HCEC 1CT (cell line): ENCODE results near the gene MSL3B.
A peak's percentile ranks its signal among the peaks of the same experiment; 100 is the strongest.
"Not testable (repeated sequence)": the region's sequence is repeated elsewhere in the genome, so short reads cannot be mapped to it uniquely, and the experiment has no call there.

Experiments
- DNase-seq: peaks from one replicate; pipeline ENCODE4 v3.0.0-alpha.2; 2017

Gene MSL3B

DNA sequence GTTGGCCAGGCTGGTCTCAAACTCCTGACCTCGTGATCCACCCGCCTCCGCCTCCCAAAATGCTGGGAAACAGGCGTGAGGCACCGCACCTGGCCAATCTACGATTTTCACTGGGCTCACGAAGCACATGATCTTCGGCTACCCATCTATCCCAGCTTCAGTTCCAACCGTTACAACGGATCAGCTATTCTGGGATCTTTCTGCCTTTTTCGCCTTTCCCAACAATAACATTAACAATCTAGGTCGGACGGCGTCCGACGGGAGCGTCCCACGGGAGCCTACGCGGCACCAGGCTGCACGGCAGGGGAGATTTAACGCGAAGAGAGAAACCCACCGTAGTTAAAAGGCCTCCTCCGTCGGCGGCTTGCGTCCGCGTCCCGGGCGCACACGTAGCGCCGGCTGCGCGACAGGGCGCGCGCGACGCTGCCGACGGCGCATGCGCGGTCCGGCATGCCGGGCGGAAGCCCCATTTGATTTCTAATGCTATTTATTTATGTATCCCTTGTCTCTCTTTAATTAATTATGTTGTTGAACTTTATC is at the start of gene MSL3B:
MSL3B (minus strand) TSS at position 394 of the 540 bp plus-strand sequence.
- DNase-seq = peak; percentile 46

DNA sequence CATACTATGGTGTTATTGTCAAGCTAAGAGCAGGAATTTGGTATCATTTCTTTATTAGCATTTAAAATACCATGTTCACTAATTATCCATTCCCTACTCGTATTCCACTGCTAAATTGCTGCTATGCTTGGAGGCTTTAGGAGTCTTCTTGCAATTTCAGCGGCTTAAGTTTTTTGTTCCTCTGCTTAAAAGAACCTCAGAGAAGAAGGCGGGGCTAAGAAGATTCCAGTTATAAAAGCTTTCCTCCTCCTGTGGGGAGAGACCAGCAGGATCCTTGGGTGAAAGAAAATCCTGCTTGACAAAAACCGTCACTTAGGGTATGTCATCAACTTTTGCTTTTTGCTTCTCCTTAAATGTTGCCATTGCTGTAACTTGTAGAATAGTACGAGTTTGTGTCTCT is 48.9 kb upstream of the MSL3B start, which contains the start of gene TRPM8:
TRPM8 (plus strand) TSS at position 258 of the 400 bp plus-strand sequence. CDS start 9,165 bp downstream, outside the sequence.
- no peak for DNase-seq

DNA sequence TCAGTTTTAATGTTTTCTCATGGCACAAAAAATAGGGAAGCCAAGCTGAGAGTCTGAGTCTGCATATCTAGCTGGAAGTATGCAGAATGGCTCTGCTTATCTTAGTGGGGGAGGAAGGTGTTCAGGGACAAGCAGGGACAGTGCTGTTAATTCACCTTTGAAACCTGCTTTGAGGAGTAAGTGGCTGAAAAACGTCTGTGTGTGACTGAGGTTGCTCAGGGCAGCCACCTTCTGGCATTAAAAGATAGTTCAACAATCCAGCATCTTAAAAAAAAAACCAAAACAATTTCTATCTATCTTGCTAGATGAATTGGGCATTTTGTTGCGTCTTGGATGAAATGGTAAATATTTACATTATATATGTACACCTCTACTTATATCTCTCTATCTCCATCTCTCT is 46.9 kb upstream of the MSL3B start:
- DNase-seq = no peak

DNA sequence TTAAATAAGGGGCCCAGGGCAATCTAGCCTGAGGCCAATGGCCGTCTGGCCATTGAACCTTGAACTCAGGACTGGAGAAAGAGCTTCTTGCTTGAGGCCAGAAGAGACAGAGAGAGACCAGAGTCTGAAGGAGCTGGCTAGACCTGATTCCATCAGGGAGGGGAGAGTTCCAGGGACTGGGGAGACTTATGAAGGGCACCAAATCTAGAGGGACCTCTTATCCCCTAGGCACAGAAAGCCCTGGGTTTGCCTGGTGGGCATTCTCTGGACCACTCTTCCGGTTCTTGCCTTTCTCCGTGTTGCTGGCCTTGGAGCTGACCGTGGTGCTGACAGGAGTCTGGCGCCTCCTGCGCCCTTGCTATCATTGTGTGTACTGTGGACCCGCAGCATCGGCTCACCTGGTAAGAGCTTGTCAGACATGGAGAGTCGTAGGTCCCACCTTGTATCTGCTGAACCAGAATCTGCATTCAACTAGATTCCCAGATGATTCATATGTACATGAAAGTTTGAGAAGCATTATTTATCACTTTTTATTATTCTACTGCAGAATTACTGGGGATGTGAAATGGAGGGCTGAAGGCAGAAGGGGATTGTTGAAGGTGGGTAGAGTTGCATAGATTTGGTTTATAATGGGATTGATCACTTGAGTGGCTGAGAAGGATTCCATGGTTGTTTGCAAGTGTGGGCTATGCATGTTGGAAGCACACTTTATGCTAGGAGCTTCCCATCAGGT is 44.7 kb upstream of the MSL3B start:
- DNase-seq = peak; percentile 18

DNA sequence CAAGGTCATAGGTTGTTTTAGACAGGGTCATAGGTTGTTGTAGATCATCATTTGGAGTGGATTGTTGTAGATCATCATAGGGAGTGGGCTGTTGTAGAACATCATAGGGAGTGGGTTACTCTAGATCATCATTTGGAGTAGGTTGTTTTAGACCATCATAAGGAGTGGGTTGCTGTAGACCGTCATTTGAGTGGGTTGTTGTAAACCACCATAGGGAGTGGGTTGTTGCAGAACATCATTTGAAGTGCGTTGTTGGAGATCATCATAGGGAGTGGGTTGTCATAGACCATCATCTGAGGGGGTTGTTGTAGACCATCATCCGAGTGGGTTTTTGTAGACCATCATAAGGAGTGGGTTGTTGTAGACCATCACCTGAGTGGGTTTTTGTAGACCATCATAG is 39.4 kb upstream of the MSL3B start:
- DNase-seq = no peak

DNA sequence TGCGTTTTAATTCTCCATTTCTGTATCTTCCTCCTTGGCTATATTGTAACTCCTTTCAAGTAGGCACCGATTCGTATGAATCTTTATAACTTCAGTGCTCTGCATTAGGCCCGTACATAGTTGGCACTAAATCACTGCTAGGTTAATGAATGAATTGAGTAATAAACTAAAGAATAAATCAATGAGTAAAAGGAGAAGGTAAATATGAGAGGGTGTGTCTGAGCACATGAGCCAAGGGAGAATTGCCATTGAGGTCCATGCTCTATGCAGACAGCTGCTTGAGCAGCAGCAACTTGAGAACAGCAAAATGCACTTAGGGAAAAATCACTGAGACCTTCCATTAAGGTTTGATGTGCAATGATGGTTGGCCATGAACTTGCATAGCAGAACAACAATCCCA is 37.8 kb upstream of the MSL3B start:
- DNase-seq = no peak

DNA sequence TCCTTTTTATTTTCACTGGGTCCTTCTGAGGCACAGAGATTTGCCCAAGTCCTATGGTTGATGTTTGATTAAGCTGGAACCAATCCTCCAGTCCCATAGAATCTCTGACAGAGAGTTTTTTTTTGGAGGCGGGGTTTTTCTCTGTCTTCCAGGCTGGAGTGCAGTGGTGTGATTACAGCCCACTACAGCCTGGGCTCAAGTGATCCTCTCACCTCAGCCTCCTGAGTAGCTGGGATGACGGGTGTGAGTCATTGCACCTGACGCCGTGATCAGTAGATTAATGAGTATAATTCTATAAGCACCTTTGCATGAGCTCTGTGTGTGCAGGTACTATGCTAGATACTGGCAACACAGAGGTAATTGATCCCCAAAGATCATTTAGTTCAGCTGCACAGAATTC is 33.7 kb upstream of the MSL3B start:
- DNase-seq = no peak

DNA sequence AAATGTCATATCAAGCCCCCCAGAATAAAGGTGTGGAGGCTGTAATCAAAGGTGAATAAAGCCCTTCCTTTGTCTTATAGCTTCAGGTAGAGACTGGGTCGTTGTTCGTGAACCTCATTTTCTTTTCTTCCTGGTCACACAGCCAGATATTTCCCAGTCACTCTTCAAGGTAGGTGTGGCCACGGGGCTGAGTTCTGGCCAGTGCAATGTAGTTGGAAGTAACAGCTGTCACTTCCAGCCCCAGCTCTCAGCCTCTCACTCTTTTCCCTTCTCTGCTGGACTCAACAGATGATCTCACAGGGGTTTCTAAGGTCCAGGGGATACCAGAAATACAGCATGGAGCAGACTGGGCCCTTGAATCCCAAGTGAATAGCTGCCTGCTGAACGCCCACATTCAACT is 33.2 kb upstream of the MSL3B start:
- DNase-seq = no peak

DNA sequence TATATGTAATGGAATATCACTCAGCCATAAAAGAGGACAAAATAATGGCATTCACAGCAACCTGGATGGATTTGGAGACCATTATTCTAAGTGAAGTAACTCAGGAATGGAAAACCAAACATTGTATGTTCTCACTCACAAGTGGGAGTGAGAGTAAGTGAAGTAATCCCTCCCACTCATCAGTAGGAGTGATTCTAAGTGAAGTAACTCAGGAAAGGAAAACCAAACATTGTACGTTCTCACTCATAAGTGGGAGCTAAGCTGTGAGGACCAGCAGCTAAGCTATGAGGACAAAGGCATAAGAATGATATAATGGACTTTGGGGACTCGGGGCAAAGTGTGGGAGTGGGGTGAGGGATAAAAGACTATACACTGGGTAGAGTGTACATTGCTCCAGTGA is 28.1 kb upstream of the MSL3B start:
- DNase-seq = not testable (repeated sequence)

DNA sequence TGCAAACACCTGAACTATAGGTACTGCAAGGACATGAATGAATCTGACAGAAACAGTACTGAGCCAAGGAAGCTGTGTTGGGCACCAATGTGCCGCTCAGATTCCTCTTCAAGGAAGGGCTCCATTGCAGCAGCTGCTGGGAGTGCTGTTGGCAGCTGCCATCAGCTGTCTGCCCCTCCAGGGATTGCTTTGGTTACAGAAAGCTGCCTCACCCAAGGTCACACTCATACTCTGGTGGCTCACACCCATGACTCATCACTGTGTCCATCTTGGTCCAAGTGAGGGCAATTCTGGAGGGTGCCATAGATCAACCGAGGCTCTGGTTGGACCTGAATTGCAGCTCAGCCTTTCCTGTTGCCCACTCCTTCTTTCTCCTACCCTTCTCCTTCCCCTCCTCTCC is 24.6 kb upstream of the MSL3B start:
- DNase-seq = no peak

DNA sequence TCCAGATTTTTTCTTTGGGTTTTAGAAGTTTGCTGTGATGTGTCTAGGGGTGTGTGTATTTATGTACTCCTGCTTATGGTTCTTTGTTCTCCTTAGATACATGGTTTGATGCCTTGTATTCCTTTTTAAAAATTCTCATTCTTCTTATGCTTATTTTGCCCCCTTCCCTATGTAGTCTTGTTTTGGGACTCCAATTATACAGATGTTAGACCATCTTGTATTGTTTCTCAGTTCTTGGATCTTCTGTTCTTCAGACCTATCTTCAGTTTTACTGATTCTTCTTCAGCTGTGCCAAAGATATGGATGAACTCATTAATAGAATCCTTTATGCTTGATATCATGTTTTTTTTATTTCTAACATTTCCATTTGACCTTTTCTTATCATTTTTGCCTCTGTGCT is 14.2 kb upstream of the MSL3B start:
- DNase-seq = no peak

DNA sequence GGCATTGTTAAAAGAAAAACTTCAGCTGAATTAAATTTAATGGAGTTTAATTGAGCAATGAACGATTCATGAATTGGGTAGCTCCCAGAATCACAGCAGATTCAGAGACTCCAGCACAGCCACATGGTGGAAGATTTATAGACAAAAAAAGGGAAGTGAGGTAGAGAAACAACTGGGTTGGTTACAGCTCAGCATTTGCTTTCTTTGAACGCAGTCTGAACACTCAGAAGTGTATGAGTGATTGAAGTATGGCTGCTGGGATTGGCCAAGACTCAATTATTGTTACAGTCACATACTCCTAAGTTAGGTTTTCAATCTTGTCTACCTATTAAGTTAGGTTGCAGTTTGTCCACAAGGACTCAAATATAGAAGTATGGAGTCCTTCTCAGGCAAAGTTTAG is 3.9 kb upstream of the MSL3B start:
- DNase-seq = not testable (repeated sequence)

DNA sequence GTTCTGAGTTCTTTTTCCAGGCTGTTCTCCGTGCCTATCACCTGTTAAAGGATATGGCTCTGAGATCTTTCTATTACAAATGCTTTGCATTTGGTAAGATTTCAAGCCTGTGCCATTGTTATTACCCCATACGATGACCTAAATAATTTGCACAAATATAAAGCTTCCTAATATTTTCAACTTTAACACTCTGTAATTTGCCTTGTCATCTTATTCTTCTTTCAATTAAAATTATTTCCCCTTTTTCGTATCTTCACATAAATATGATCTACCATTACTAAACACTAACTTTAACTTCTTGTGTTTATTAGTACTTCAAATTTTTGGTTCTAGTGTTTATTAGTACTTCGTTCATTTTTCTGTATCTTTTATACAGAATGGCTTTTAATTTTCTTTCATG is 3.2 kb upstream of the MSL3B start:
- no peak for DNase-seq

DNA sequence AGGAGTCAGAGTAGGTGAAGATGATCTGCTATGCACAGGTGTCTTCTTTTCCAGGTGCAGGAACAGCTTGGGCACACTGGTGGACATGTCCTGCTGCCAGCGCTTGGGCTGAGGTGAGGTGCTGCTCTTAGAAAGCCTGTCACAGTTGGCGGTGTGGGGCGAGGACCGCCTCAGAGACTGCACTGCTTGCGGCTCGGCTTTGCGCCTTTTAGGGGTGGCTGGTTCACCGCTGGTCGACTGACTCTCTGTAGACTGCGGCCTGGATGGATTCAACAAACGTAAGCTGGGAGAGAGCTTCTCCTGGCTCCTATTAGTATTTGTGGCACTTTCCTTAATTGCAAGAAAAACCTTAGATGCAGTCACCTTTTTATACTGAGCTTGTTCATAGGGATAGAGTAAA is 1.7 kb downstream of the MSL3B start:
- DNase-seq = no peak

DNA sequence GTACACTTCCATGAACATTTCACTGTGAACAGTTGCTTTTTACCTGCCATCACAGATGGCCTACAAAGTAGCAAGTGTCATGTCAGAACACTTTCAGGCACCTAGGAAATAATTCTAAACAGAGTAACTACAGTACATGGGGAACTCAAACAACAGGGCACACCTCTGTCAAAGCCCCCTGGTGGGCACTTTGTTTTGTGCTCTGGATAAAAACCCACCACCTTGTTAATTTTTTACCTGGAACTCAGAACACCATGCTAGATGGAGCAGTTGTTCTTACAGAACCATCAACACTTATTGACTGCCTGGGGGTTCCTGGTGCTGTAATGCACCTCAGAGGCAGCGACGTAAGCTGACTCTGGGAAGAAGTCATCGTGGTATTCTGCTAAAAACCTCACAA is 2.3 kb downstream of the MSL3B start:
- no peak for DNase-seq

DNA sequence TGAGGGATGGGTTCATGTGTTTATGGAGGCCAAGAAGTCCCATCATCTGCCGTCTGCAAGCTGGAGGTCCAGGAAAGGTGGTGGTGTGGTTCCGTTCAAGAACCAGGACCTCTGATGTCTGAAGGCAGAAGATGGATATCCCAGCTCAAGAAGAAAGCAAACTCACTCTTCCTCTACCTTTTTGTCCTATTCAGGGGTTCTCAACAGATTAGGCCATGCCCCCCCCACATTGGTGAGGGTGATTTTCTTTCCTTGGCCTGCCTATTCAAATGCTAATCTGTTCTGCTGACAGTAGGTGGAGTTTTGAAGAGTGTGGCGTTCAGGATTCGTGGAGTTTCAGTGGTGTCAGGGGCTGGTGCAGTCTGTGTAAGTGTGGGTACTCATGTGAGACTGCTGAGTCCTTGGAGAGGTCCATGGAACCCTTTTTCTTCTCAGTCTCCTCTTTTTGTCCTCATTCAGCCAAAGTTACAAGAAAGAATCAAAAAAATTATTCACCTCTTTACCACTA is 5.9 kb downstream of the MSL3B start:
- no peak for DNase-seq

DNA sequence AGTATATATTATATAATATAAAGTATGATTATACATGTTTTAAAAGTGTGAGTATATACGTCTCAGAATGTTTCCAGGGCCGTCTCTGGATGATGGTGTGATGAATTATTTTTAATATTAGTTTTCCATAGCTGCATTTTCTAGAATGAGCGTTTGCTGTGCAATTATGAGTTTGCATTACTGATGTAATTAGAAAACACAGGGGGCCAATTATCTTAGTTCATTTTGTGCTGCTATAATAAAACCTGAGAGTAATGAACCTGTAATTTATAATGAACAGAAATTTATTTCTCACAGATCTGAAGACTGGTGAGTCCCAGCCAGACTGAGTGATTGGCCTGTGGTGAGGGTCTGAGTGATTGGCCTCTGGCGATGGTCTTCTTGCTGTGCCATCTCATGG is 9.9 kb downstream of the MSL3B start:
- DNase-seq = no peak

DNA sequence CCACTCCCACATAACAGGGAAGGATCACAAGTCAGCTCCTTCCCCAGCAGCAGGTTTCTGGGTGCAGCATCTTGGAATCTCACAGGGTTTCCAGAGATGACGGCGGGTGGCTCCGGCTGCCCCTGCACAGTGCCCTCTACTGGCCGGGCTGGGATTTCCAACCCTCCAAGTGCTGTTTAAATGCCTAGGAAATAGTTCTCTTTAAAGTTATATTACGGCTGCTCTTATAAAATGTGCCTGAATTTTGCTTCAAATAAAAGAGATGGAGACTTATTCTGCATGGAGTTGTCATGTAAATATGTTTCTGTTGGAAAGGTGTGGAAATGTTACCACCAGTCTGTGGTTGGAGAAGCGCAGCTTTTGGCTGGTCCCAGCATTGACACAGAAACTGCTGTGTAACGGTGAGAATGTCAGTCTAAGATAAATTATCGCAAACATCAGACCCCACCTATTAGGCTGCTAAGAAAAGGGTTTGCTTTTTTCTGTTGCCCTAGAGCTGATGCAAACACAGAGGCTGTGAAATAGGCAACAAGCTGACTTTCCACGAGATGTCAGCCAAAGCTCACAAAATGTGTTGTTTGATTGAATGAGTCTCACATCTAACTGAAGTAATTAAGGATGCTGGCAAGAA is 10.6 kb downstream of the MSL3B start:
- DNase-seq = no peak

DNA sequence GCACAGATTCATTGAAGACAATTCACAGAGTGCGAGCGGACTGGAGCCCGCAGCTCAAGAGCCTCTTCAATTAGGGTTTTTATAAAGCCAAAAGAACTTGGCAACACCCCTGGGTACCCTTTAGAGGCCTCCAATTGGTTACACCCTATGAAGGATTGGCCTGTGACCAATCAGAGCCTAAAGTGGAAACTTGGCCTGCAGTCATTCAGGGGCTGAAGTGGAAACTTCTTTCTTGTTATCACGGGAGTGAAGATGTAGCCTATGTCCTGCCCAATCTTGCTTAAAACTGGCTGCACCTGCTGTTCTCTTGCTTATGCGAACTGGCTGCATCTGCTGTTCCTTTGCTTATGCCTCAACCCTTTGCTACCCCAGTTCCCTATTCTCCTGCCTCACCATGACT is 12.0 kb downstream of the MSL3B start:
- DNase-seq = no peak

DNA sequence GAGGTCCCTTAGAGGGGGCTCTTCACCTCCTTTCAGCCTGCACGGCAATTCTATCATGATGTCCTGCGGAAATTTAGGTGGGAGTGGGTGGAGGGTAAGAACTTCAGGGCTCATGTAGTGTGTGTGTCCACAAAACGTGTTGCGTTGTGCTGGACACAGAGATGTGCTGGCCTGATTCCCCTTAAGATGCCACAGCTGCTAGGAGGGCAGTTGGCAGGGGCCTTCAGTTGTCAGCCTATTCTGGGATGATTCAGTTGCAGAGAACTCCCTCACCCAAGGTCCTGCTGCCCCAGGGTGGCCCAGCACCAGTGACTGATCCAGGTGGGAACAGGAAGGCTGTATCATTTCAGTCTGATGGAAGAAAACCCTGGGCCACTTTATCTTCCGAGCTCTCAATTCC is 12.8 kb downstream of the MSL3B start:
- no peak for DNase-seq

DNA sequence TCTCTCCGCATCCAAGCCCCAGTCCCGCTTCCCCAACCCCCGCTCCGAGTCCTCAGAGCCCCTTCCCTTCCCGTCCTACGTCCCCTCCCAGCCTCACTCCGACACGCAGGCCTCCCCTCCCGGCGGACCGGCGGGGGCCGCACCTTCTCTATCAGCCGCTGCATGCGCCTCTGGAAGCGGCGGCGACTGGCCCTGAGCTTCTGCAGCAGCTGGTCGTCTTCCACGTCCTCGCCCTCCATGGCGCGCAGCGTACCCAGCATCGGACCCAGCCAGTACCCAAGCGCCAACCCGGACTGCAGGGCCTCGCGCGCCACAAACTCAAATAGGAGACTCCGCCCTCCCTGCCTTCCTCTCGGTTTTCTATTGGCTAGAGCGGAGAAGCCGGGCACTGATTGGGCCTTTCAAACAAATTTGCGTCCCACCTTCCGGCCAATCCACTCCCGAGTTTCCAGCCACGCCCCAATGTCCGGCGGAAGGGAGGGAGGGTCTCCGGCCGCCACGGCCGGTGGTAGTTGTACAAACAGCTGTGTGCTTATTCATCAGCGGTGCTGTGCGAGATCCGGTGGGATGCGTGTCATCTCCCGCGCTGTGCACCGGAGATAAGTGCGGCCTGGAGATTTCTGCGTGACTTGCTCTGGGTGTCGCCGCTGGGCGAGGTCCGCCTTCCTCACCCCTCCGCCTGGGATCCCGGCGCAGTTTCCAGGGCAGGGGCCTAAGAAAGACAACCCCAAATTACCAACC is 13.8 kb downstream of the MSL3B start, which contains the start of gene HJURP:
HJURP (minus strand) TSS at position 295 of the 741 bp plus-strand sequence; CDS start at position 260, 35 bp downstream.
- peak; percentile 96 for DNase-seq

DNA sequence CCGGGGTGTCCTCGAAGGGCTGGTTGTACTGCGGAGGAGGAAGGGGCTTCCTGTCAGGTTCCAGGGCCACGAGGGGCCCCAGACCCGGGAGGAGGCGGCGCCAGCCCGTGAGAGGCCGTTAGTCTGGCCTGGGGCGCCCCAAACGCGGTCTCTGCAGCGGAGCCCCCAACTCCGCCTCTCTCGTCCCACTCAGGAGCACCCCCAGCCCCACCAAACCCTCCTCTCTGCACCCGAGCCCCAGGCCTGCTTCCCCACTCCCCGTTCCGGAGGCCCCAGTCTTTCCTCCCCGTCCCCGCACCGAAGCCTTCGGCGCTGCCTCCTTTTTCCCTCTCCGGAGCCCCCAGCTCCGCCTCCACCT is 14.3 kb downstream of the MSL3B start:
- DNase-seq = no peak

DNA sequence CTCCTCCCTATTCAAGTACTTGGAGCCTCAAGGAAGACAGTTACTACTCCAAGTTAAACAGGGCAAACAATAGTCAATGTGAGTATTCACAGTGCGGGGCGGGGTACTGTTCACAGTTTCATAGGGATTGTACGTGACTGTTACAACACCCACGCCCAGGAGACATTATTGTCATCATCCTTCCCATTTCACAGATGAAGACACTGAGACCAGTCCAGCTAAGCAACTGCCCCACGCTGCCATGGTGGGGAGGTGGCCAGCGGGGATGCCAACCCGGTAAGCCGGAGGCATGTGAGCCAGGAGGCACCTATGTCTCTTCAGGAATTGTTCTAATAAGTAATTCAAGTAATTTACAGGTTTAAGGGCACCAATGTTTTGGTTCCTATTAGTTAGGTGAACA is 14.8 kb downstream of the MSL3B start:
- DNase-seq = no peak

DNA sequence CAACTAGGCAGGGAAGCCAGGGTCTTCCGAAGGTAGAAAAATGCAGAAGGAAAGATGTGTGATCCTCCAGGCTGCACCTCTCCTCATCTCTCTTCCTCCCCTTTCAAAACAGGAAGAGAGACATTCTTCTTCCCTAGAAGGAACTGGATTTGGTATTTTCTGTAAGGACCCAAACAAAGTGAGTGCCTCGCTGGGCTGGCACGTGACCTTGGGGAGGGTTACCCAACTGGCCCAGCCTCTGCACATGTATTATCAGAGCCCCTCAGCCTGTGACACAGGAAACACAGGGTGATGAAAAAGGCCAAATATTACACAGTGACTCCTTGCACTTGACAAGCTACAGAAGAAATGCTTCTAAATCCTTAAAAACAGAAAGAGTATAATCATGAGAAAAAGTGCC is 16.1 kb downstream of the MSL3B start:
- no peak for DNase-seq
